ENCODE measurements around the gene ILK.

ILK gene

GRCh38 chr11:6613496-6613895, 9.9 kb downstream of the ILK start:
- no peak overlapping the region for H2AFZ ChIP-seq
- TF ChIP-seq CTCF (IDR thresholded peaks at IDR 0.05): no peak
- H3K27ac ChIP-seq: no peak overlapping the region
- H3K4me2 ChIP-seq (ENCODE audit: low read length): no peak overlapping the region
- no peaks in the 10 kb centered on the region for H3K36me3 ChIP-seq (ENCODE audit: control insufficient read depth, insufficient read depth, low read length)
- no peak overlapping the region for H3K9ac ChIP-seq
- H3K79me2 ChIP-seq: no peaks in the 10 kb centered on the region
- no peaks in the 10 kb centered on the region for H3K9me3 ChIP-seq (ENCODE audit: control insufficient read depth, low read length)
- no peaks in the 10 kb centered on the region for H3K27me3 ChIP-seq (ENCODE audit: control insufficient read depth, insufficient read depth, low read length)
- H3K4me1 ChIP-seq: peaks cover 7% of the 10 kb centered on the region
- no peak overlapping the region for H3K4me3 ChIP-seq (ENCODE audit: low read depth, low read length)

GRCh38 chr11:6614446-6614845, 10.9 kb downstream of the ILK start:
- Histone ChIP-seq H3K9me3 (ENCODE audit: control insufficient read depth, low read length) (no peaks in the 10 kb centered on the region), H3K79me2 (no peaks in the 10 kb centered on the region), H2AFZ (no peak overlapping the region), H3K4me1 (peaks cover 7% of the 10 kb centered on the region), H3K36me3 (ENCODE audit: control insufficient read depth, insufficient read depth, low read length) (no peaks in the 10 kb centered on the region), H3K27ac (no peak overlapping the region), H3K27me3 (ENCODE audit: control insufficient read depth, insufficient read depth, low read length) (no peaks in the 10 kb centered on the region), H3K4me3 (ENCODE audit: low read depth, low read length) (no peak overlapping the region), H3K4me2 (ENCODE audit: low read length) (no peak overlapping the region), H3K9ac (no peak overlapping the region)
- no peak for TF ChIP-seq CTCF (IDR thresholded peaks at IDR 0.05)

GRCh38 chr11:6615046-6615445, 11.5 kb downstream of the ILK start:
- TF ChIP-seq CTCF (IDR thresholded peaks at IDR 0.05): no peak
- no peaks in the 10 kb centered on the region for H3K36me3 ChIP-seq (ENCODE audit: control insufficient read depth, insufficient read depth, low read length)
- no peaks in the 10 kb centered on the region for H3K79me2 ChIP-seq
- no peak overlapping the region for H2AFZ ChIP-seq
- no peak overlapping the region for H3K4me2 ChIP-seq (ENCODE audit: low read length)
- no peak overlapping the region for H3K9ac ChIP-seq
- H3K9me3 ChIP-seq (ENCODE audit: control insufficient read depth, low read length): no peaks in the 10 kb centered on the region
- H3K27me3 ChIP-seq (ENCODE audit: control insufficient read depth, insufficient read depth, low read length): no peaks in the 10 kb centered on the region
- H3K4me1 ChIP-seq: peaks cover 7% of the 10 kb centered on the region
- H3K27ac ChIP-seq: no peak overlapping the region
- H3K4me3 ChIP-seq (ENCODE audit: low read depth, low read length): no peak overlapping the region

- no peak overlapping the region for H3K27ac ChIP-seq
These were observed 12.5 kb downstream of the ILK start for GRCh38 chr11:6615882-6616585.

More at GRCh38 chr11:6615882-6616585, 12.5 kb downstream of the ILK start:
- no peaks in the 10 kb centered on the region for H3K79me2 ChIP-seq
- no peaks in the 10 kb centered on the region for H3K36me3 ChIP-seq (ENCODE audit: control insufficient read depth, insufficient read depth, low read length)
- no peak overlapping the region for H3K9ac ChIP-seq
- H3K9me3 ChIP-seq (ENCODE audit: control insufficient read depth, low read length): no peaks in the 10 kb centered on the region
- peaks cover 5% of the 10 kb centered on the region for H3K4me1 ChIP-seq
- no peaks in the 10 kb centered on the region for H3K27me3 ChIP-seq (ENCODE audit: control insufficient read depth, insufficient read depth, low read length)
- H3K4me3 ChIP-seq (ENCODE audit: low read depth, low read length): no peak overlapping the region
- no peak for TF ChIP-seq CTCF (IDR thresholded peaks at IDR 0.05)
- no peak overlapping the region for H2AFZ ChIP-seq
- no peak overlapping the region for H3K4me2 ChIP-seq (ENCODE audit: low read length)
